SK-N-SH treated with all-trans-retinoic acid at 6 μM for 48 hours (cell line): ENCODE measurements around the gene RAB13.

Source experiments
- ARNTL ChIP-seq: fragments of 450-650 bp; formaldehyde crosslinking; IDR thresholded peaks from 2 replicates; pipeline ENCODE4 v1.5.0; 2020; ENCODE audit warnings: low read depth, mild to moderate bottlenecking, moderate library complexity, borderline replicate concordance
- BACH2 ChIP-seq: fragments of 250-450 bp; sonication (Bioruptor Pico); IDR thresholded peaks from 2 replicates; pipeline ENCODE4 v1.9.0; 2021; ENCODE audit warnings: mild to moderate bottlenecking, borderline replicate concordance
- ESRRG ChIP-seq: fragments of 250-450 bp; sonication (Bioruptor Pico); IDR thresholded peaks from 2 replicates; pipeline ENCODE4 v1.6.1; 2021; ENCODE audit warnings: mild to moderate bottlenecking
- ISL1 ChIP-seq: fragments of 250-450 bp; sonication (Bioruptor Pico); IDR thresholded peaks from 2 replicates; pipeline ENCODE4 v2.1.2; 2022; ENCODE audit warnings: mild to moderate bottlenecking, moderate library complexity
- POU6F1 ChIP-seq: fragments of 250-450 bp; sonication (Bioruptor Pico); IDR thresholded peaks from 2 replicates; pipeline ENCODE4 v1.8.0; 2021; ENCODE audit warnings: low read depth, mild to moderate bottlenecking, moderate library complexity, borderline replicate concordance
- RARB ChIP-seq: fragments of 250-450 bp; sonication (Bioruptor Pico); IDR thresholded peaks from 2 replicates; pipeline ENCODE4 v1.8.0; 2021; ENCODE audit warnings: mild to moderate bottlenecking, moderate library complexity
- SNAI2 ChIP-seq: fragments of 250-450 bp; sonication (Bioruptor Pico); IDR thresholded peaks from 2 replicates; pipeline ENCODE4 v1.5.0; 2020; ENCODE audit warnings: mild to moderate bottlenecking, moderate library complexity
- TOX ChIP-seq: fragments of 250-450 bp; sonication (Bioruptor Pico); IDR thresholded peaks from 2 replicates; pipeline ENCODE4 v1.8.0; 2021; ENCODE audit warnings: mild to moderate bottlenecking, moderate library complexity, borderline replicate concordance
- ZFP3 ChIP-seq: fragments of 250-450 bp; sonication (Bioruptor Pico); IDR thresholded peaks from 2 replicates; pipeline ENCODE4 v1.5.0; 2020; ENCODE audit warnings: mild to moderate bottlenecking, moderate library complexity
- ZFP30 ChIP-seq: fragments of 450-650 bp; formaldehyde crosslinking; IDR thresholded peaks from 2 replicates; pipeline ENCODE4 v1.5.0; 2022; ENCODE audit warnings: mild to moderate bottlenecking, moderate library complexity
- ZNF565 ChIP-seq: fragments of 450-650 bp; formaldehyde crosslinking; conservative IDR thresholded peaks from 2 replicates; pipeline ENCODE4 v1.5.0; 2020; ENCODE audit warnings: low read depth, mild to moderate bottlenecking, moderate library complexity
- ZNF8 ChIP-seq: fragments of 450-650 bp; formaldehyde crosslinking; IDR thresholded peaks from 2 replicates; pipeline ENCODE4 v1.5.0; 2020; ENCODE audit warnings: mild to moderate bottlenecking, moderate library complexity

- no peak for TF ChIP-seq ZNF565
- TF ChIP-seq ZFP3 (CRISPR knock-in tag), result no peak
- no peak for TF ChIP-seq ESRRG (CRISPR knock-in tag)
- no peak for TF ChIP-seq BACH2 (CRISPR knock-in tag)
- no peak for TF ChIP-seq TOX (CRISPR knock-in tag)
- no peak for TF ChIP-seq ZNF8 (CRISPR knock-in tag)
- no peak for TF ChIP-seq ISL1 (CRISPR knock-in tag)
- TF ChIP-seq ARNTL (CRISPR knock-in tag), result no peak
- no peak for TF ChIP-seq RARB (CRISPR knock-in tag)
- no peak for TF ChIP-seq SNAI2
- TF ChIP-seq ZFP30 (CRISPR knock-in tag), result no peak
- no peak for TF ChIP-seq POU6F1 (CRISPR knock-in tag)
Measured at GRCh38 chr1:154019269-154019668, 33.1 kb upstream of the RAB13 start.
